Smooth muscle cell (in vitro differentiated cells): ENCODE measurements around the gene SFR1. TPM values are rescaled to one million over a fixed set of nuclear protein-coding genes. Genes with fewer than 3 reads are reported as not detected.

ENCODE experiments used
- DNase-seq: peaks from one replicate; lab custom pipeline; 2025; ENCODE audit not compliant: unreplicated experiment; lab: John Stamatoyannopoulos, UW
- H2AFZ ChIP-seq: fragments of 200-600 bp; sonication (generic); 2 replicates; pipeline ENCODE4 v1.6.0; 2016; ENCODE audit warnings: antibody characterized with exemption, low read depth, mild to moderate bottlenecking
- H3F3A ChIP-seq: fragments of 200-600 bp; sonication (generic); 2 replicates; pipeline ENCODE4 v1.6.0; 2017; ENCODE audit warnings: antibody characterized with exemption, low read depth
- H3K27ac ChIP-seq: fragments of 200-600 bp; sonication (generic); 2 replicates; pipeline ENCODE4 v1.5.1; 2016; ENCODE audit warnings: low read depth, mild to moderate bottlenecking
- H3K27me3 ChIP-seq: fragments of 200-600 bp; sonication (generic); 2 replicates; pipeline ENCODE4 v1.6.1; 2016; ENCODE audit warnings: low read depth, mild to moderate bottlenecking
- H3K36me3 ChIP-seq: fragments of 200-600 bp; sonication (generic); 2 replicates; pipeline ENCODE4 v1.5.1; 2016; ENCODE audit warnings: low read depth
- H3K4me1 ChIP-seq: fragments of 200-600 bp; sonication (generic); 2 replicates; pipeline ENCODE4 v1.5.1; 2016; ENCODE audit warnings: low read depth
- H3K4me2 ChIP-seq: fragments of 200-600 bp; sonication (generic); 2 replicates; pipeline ENCODE4 v1.6.0; 2016; ENCODE audit warnings: mild to moderate bottlenecking
- H3K4me3 ChIP-seq: fragments of 200-600 bp; sonication (generic); 2 replicates; pipeline ENCODE4 v1.5.1; 2016; ENCODE audit warnings: mild to moderate bottlenecking
- H3K79me2 ChIP-seq: fragments of 200-600 bp; sonication (generic); 2 replicates; pipeline ENCODE4 v1.6.0; 2016; ENCODE audit warnings: low read depth, mild to moderate bottlenecking
- H3K9ac ChIP-seq: fragments of 200-600 bp; sonication (generic); 2 replicates; pipeline ENCODE4 v1.6.0; 2016; ENCODE audit warnings: low read depth
- H3K9me3 ChIP-seq: fragments of 200-600 bp; sonication (generic); replicated peaks from 2 replicates; pipeline ENCODE4 v1.5.1; 2016; ENCODE audit warnings: low read depth
- H4K20me1 ChIP-seq: fragments of 200-600 bp; sonication (generic); 2 replicates; pipeline ENCODE4 v1.6.0; 2016; ENCODE audit warnings: low read depth
- CTCF ChIP-seq: fragments of 200-600 bp; sonication (generic); IDR thresholded peaks from 2 replicates; pipeline ENCODE4 v1.5.1; 2017; ENCODE audit warnings: borderline replicate concordance, mild to moderate bottlenecking, antibody characterized with exemption; ENCODE audit not compliant: insufficient read depth, poor library complexity, severe bottlenecking
- WGBS: methylation state at CpG from one replicate; pipeline ENCODE4 v1.1.7; 2016; ENCODE audit warnings: low lambda C conversion rate; 5-methylcytosine and 5-hydroxymethylcytosine counted together
- polyA plus RNA-seq: library from polyadenylated mRNA; unstranded; fragments of >200 nt; fragmentation: Nextera tagmentation; extraction: Ambion mirVana; gene quantifications from 2 replicates; pipeline ENCODE4 v1.2.1, GENCODE V29; 2016
- total RNA-seq: library from RNA; depleted of rRNA; stranded (reverse); fragments of >200 nt; gene quantifications from 2 replicates; pipeline ENCODE4 v1.2.3, GENCODE V29; 2014

SFR1 gene
- total and polyA plus RNA-seq, 2 experiments from 2014 or later, result 5.3 TPM

- Histone ChIP-seq H3K4me1 (peaks cover 8% of the 10 kb centered on the region), H4K20me1 (no peaks in the 10 kb centered on the region), H3K36me3 (no peaks in the 10 kb centered on the region), H3K27ac (no peak overlapping the region), H3K79me2 (no peaks in the 10 kb centered on the region), H3K4me2 (no peak overlapping the region), H3K4me3 (no peak overlapping the region), H3K9me3 (no peaks in the 10 kb centered on the region), H3F3A (no peaks in the 10 kb centered on the region), H3K27me3 (peaks cover 4% of the 10 kb centered on the region), H3K9ac (no peak overlapping the region), H2AFZ (no peak overlapping the region)
- no peak for DNase-seq
- WGBS, result 91% methylated on average over 2 of the region's 2 CpGs
- TF ChIP-seq CTCF, result no peak
Measured at GRCh38 chr10:104128214-104128613, 6.2 kb downstream of the SFR1 start.

- TF ChIP-seq CTCF, result no peak
- H3F3A ChIP-seq, result no peaks in the 10 kb centered on the region
- H3K79me2 ChIP-seq, result no peaks in the 10 kb centered on the region
- no peak overlapping the region for H3K4me2 ChIP-seq
- no peaks in the 10 kb centered on the region for H4K20me1 ChIP-seq
- peaks cover 7% of the 10 kb centered on the region for H3K27me3 ChIP-seq
- no peak for DNase-seq
- no peak overlapping the region for H2AFZ ChIP-seq
- H3K4me1 ChIP-seq, result peaks cover 6% of the 10 kb centered on the region
- no peak overlapping the region for H3K9ac ChIP-seq
- H3K36me3 ChIP-seq, result no peaks in the 10 kb centered on the region
- H3K27ac ChIP-seq, result no peak overlapping the region
- no peaks in the 10 kb centered on the region for H3K9me3 ChIP-seq
- no peak overlapping the region for H3K4me3 ChIP-seq
- WGBS, result 87% methylated on average over 3 of the region's 3 CpGs
Measured at GRCh38 chr10:104130041-104130440, 8.1 kb downstream of the SFR1 start.

GRCh38 chr10:104138131-104138530 is 16.2 kb downstream of the SFR1 start:
- H3K4me3 ChIP-seq, result no peak overlapping the region
- 96% methylated on average over 6 of the region's 6 CpGs for WGBS
- peaks cover 9% of the 10 kb centered on the region for H3K4me1 ChIP-seq
- H3K27me3 ChIP-seq, result peaks cover 4% of the 10 kb centered on the region
- H3K27ac ChIP-seq, result no peak overlapping the region
- H3F3A ChIP-seq, result no peaks in the 10 kb centered on the region
- H3K4me2 ChIP-seq, result no peak overlapping the region
- H3K36me3 ChIP-seq, result no peaks in the 10 kb centered on the region
- H3K79me2 ChIP-seq, result no peaks in the 10 kb centered on the region
- H2AFZ ChIP-seq, result no peak overlapping the region
- no peak overlapping the region for H3K9ac ChIP-seq
- no peaks in the 10 kb centered on the region for H4K20me1 ChIP-seq
- DNase-seq, result no peak
- TF ChIP-seq CTCF, result no peak
- H3K9me3 ChIP-seq, result no peaks in the 10 kb centered on the region

GRCh38 chr10:104139221-104139620 is 17.2 kb downstream of the SFR1 start:
- no peak overlapping the region for H3K27ac ChIP-seq
- H3K4me2 ChIP-seq, result no peak overlapping the region
- no peaks in the 10 kb centered on the region for H3K9me3 ChIP-seq
- no peak overlapping the region for H3K9ac ChIP-seq
- DNase-seq, result no peak
- WGBS, result 76% methylated on average over 5 of the region's 5 CpGs
- no peaks in the 10 kb centered on the region for H3K36me3 ChIP-seq
- peaks cover 9% of the 10 kb centered on the region for H3K4me1 ChIP-seq
- no peaks in the 10 kb centered on the region for H3K79me2 ChIP-seq
- TF ChIP-seq CTCF, result peak; percentile 15
- H3F3A ChIP-seq, result no peaks in the 10 kb centered on the region
- no peak overlapping the region for H2AFZ ChIP-seq
- no peaks in the 10 kb centered on the region for H3K27me3 ChIP-seq
- H3K4me3 ChIP-seq, result no peak overlapping the region
- no peaks in the 10 kb centered on the region for H4K20me1 ChIP-seq
